Endothelial cell of umbilical vein (primary cell): ENCODE results near the gene INPP5A. TPM values are rescaled to one million over a fixed set of nuclear protein-coding genes. Genes with fewer than 3 reads are reported as not detected.

ENCODE experiments used
- BruUV-seq: library from RNA; stranded (reverse); fragments of 400-500 nt; replicated peaks from 2 replicates; lab custom pipeline; 2021; lab: Mats Ljungman, UMichigan
- CTCF ChIA-PET: fragments of 300-600, 350-600 bp; sonication (Branson Sonifier 250); formaldehyde crosslinking; loops from one replicate; lab custom pipeline; 2021; ENCODE audit warnings: antibody characterized with exemption, inconsistent platforms; lab: Charles Lee
- POLR2A ChIA-PET: fragments of 300-600, 350-600 bp; sonication (Branson Sonifier 250); formaldehyde crosslinking; loops from one replicate; lab custom pipeline; 2021; ENCODE audit warnings: antibody characterized with exemption, inconsistent platforms; lab: Charles Lee
- DNase-seq: peaks from one replicate; pipeline ENCODE4 v3.0.0-alpha.2; 2011; ENCODE audit warnings: low read depth, low spot score
- FAIRE-seq: peaks from 2 replicates; lab custom pipeline; 2011; peaks lifted over from hg19 to GRCh38; lab: Jason Lieb, UNC
- H2AFZ ChIP-seq: 2 replicates; pipeline ENCODE4 v1.6.0; 2012; ENCODE audit warnings: low read depth, low read length, control low read depth, inconsistent platforms
- H3K27ac ChIP-seq: 2 replicates; pipeline ENCODE4 v1.5.1; 2011; ENCODE audit warnings: low read depth, mild to moderate bottlenecking, control low read depth, low read length, moderate library complexity; ENCODE audit not compliant: insufficient read depth
- H3K27me3 ChIP-seq, 2 experiments: 2 replicates each; pipeline versions ENCODE4 v1.6.0 to v1.6.1; 2011; ENCODE audit warnings: low read length in 2 of 2, mixed read lengths in 1 of 2; ENCODE audit not compliant: control insufficient read depth in 2 of 2, insufficient read depth in 2 of 2
- H3K36me3 ChIP-seq, 2 experiments: 2 replicates in 1 of 2; 3 replicates in 1 of 2; pipeline ENCODE4 v1.5.1; 2011; ENCODE audit warnings: low read length in 2 of 2, mild to moderate bottlenecking in 1 of 2, moderate library complexity in 1 of 2; ENCODE audit not compliant: control insufficient read depth in 2 of 2, insufficient read depth in 2 of 2; ENCODE audit errors: extremely low read depth in 1 of 2
- H3K4me1 ChIP-seq: 3 replicates; pipeline ENCODE4 v1.5.1; 2011; ENCODE audit warnings: mild to moderate bottlenecking, low read length; ENCODE audit not compliant: control insufficient read depth, insufficient read depth; ENCODE audit errors: extremely low read depth
- H3K4me2 ChIP-seq: 2 replicates; pipeline ENCODE4 v1.6.1; 2011; ENCODE audit warnings: low read length, control low read depth, mixed read lengths; ENCODE audit not compliant: insufficient read depth
- H3K4me3 ChIP-seq, 3 experiments: fragments of 200-600 bp in 1 of 3; sonication (generic), shearing (Covaris generic) in 1 of 3; replicated peaks in 1 of 3; 2 replicates each; pipeline ENCODE4 v1.5.1; 2011 to 2016; ENCODE audit warnings: control low read depth in 3 of 3, low read length in 3 of 3, mild to moderate bottlenecking in 2 of 3, inconsistent platforms in 1 of 3, low read depth in 1 of 3, moderate library complexity in 1 of 3; ENCODE audit not compliant: insufficient read depth in 1 of 3
- H3K79me2 ChIP-seq: 2 replicates; pipeline ENCODE4 v1.6.0; 2012; ENCODE audit warnings: low read length, inconsistent platforms; ENCODE audit not compliant: control insufficient read depth, insufficient read depth
- H3K9ac ChIP-seq: replicated peaks from 2 replicates; pipeline ENCODE3; 2011; ENCODE audit warnings: low read length, control low read depth; ENCODE audit not compliant: insufficient read depth; ENCODE audit errors: extremely low read depth
- H3K9me1 ChIP-seq: replicated peaks from 3 replicates; pipeline ENCODE4 v1.6.0; 2011; ENCODE audit warnings: mild to moderate bottlenecking, low read length; ENCODE audit not compliant: control insufficient read depth, insufficient read depth; ENCODE audit errors: extremely low read depth
- H3K9me3 ChIP-seq: replicated peaks from 2 replicates; pipeline ENCODE4 v1.5.1; 2012; ENCODE audit warnings: low read length, inconsistent platforms; ENCODE audit not compliant: control insufficient read depth, insufficient read depth
- H4K20me1 ChIP-seq: replicated peaks from 2 replicates; pipeline ENCODE3; 2011; ENCODE audit warnings: mild to moderate bottlenecking, low read length; ENCODE audit not compliant: control insufficient read depth, insufficient read depth; ENCODE audit errors: extremely low read depth
- EZH2 ChIP-seq: IDR thresholded peaks from 2 replicates; pipeline ENCODE4 v1.6.1; 2012; ENCODE audit warnings: borderline replicate concordance, low read depth, mild to moderate bottlenecking, moderate library complexity, low read length, inconsistent platforms; ENCODE audit not compliant: severe bottlenecking
- FOS ChIP-seq: IDR thresholded peaks from 2 replicates; pipeline ENCODE4 v1.6.1; 2011; ENCODE audit warnings: mild to moderate bottlenecking, low read length, moderate library complexity, borderline replicate concordance; ENCODE audit not compliant: insufficient read depth
- GATA2 ChIP-seq: IDR thresholded peaks from 2 replicates; pipeline ENCODE4 v1.7.0; 2011; ENCODE audit warnings: low read depth, mild to moderate bottlenecking, moderate library complexity, mixed read lengths, low read length; ENCODE audit not compliant: insufficient read length, insufficient read depth
- JUN ChIP-seq: IDR thresholded peaks from 2 replicates; pipeline ENCODE4 v1.6.1; 2011; ENCODE audit warnings: borderline replicate concordance, low read depth; ENCODE audit not compliant: insufficient read length, insufficient read depth
- MYC ChIP-seq: IDR thresholded peaks from one replicate; pipeline ENCODE4 v1.6.1; 2011; ENCODE audit warnings: mild to moderate bottlenecking, low read depth, low read length
- POLR2A ChIP-seq: IDR thresholded peaks from 2 replicates; pipeline ENCODE4 v1.6.1; 2012; ENCODE audit warnings: low read depth, mild to moderate bottlenecking, control low read depth, low read length
- POLR2AphosphoS5 ChIP-seq: IDR thresholded peaks from 2 replicates; pipeline ENCODE4 v1.6.1; 2012; ENCODE audit warnings: low read depth, mild to moderate bottlenecking, control low read depth, low read length, moderate library complexity; ENCODE audit not compliant: insufficient read depth
- dilution Hi-C: fragments of 300-500 bp; cut with MboI; formaldehyde crosslinking; loops from one replicate; pipeline ENCODE4 v1.15.0; 2019; ENCODE audit warnings: low sequenced_read_pairs; ENCODE audit not compliant: extremely low pct_ligation_motif_present
- intact Hi-C: fragments of 100-400 bp; cut with micrococcal nuclease; formaldehyde crosslinking; loops from one replicate; pipeline ENCODE4 v1.10.0; 2022
- polyA plus RNA-seq, 4 experiments: library from polyadenylated mRNA; depleted of rRNA in 3 of 4; stranded (reverse) in 3 of 4; unstranded in 1 of 4; fragments of >200 nt; gene quantifications; 2 replicates each; pipeline versions ENCODE4 v1.2.1 to v1.2.3, GENCODE V29; 2011 to 2012; ENCODE audit warnings: missing spikeins in 1 of 4
- total RNA-seq: library from RNA; stranded (reverse); gene quantifications from 2 replicates; pipeline ENCODE4 v1.2.3, GENCODE V29; 2021
- TF ChIP-seq, protein P1 (sequence below): IDR thresholded peaks from 2 replicates; pipeline ENCODE4 v1.6.1; 2011; ENCODE audit not compliant: insufficient read depth, insufficient read length
- TF ChIP-seq, protein P2 (sequence below), 2 donors: IDR thresholded peaks; 1 replicate in 1 of 2; 2 replicates in 1 of 2; pipeline ENCODE4 v1.5.1; 2011; ENCODE audit warnings: low read length in 2 of 2, mild to moderate bottlenecking in 2 of 2, moderate library complexity in 2 of 2, control low read depth in 1 of 2, inconsistent platforms in 1 of 2, low read depth in 1 of 2; ENCODE audit not compliant: insufficient read depth in 1 of 2; ENCODE audit errors: extremely low read depth in 1 of 2

Gene INPP5A
- total and polyA plus RNA-seq, 2 donors (not counting 3 experiments of a cell fraction or from before 2014, with no cell fraction given): 22.9 to 33.2 TPM

DNA sequence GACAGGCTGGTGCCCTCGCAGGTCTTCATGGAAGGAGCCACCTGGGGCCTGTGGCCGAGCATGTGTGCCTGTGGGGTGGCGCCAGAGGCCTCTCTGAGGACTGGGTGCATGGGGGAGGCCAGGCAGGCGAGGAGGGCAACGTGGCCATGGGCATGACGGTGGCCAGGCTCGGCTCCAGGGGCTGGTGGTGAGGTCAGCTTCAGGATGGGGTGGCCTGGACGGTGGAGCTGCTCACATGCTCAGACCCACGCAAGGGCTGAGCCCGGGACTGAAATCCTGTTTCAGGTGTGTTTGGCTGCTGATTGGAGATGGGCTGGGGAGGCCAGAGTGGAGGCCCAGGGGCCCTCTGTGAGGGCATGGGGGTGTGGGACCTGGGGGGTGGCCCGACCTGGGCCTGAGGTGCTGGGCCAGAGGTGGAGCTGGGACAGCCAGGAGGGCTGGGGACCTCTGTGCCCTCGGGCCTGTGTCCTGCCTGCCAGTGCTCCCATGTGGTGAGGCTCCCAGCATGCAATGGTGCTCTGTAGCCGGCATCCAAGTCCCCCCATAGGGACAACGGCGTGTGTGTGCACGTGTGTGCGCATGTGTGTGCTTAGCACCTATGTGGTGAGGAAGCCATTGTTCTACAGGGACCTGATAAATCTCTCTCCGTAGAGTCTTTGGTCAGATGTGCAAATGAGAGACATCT lies 71.1 kb downstream of the INPP5A start:
- BruUV-seq: no TSS peak
- Histone ChIP-seq H3K27ac (no peak overlapping the region), H3K79me2 (no peaks in the 10 kb centered on the region), H2AFZ (no peak overlapping the region), H3K4me1 (no peaks in the 10 kb centered on the region), H3K9me3 (no peaks in the 10 kb centered on the region), H3K9me1 (no peaks in the 10 kb centered on the region), H3K27me3 (no peaks in the 10 kb centered on the region), H3K36me3 (no peaks in the 10 kb centered on the region), H3K9ac (no peak overlapping the region), H4K20me1 (no peaks in the 10 kb centered on the region), H3K4me3 (no peak overlapping the region), H3K4me2 (no peak overlapping the region)
- FAIRE-seq (no peak), DNase-seq (no peak)
- intact Hi-C loops (no loop called here), dilution Hi-C loops (no loop called here)
- POLR2A ChIA-PET: no interaction called here
- CTCF ChIA-PET: interaction anchor here (0.7 kb wide), 1 partner anchor 13 kb away, joined by 3 read pairs; no protein-coding TSS in a partner anchor
- TF ChIP-seq JUN (no peak), GATA2 (no peak), MYC (no peak), POLR2AphosphoS5 (no peak), FOS (no peak), POLR2A (no peak)

DNA sequence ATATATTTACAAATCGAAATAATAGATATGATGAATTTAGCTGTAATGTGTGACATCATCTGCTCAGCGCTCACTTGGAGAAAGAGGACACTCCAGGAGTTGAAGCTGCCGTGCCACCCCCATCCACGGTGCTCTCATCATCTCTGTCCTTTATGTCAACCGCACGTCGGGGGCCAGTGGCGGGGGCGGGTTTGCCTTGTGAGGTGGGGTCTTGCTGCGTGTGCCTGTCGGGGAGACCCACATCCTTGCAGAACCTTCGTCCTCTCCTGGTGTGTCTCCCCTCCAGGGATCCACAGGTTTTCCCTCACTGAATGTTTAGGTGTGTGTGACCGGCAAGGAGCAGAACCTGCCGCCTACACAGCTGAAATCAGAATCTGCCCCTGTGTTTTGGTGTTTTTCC lies 71.6 kb downstream of the INPP5A start:
- no peak for FAIRE-seq
- H3K9ac ChIP-seq: no peak overlapping the region
- H3K9me3 ChIP-seq: no peaks in the 10 kb centered on the region
- no peaks in the 10 kb centered on the region for H3K79me2 ChIP-seq
- H3K27me3 ChIP-seq: no peaks in the 10 kb centered on the region
- no peak overlapping the region for H3K27ac ChIP-seq
- H3K36me3 ChIP-seq: no peaks in the 10 kb centered on the region
- H3K9me1 ChIP-seq: no peaks in the 10 kb centered on the region
- no TSS peak for BruUV-seq
- TF ChIP-seq JUN: no peak
- TF ChIP-seq GATA2: no peak
- TF ChIP-seq, protein P1, sequence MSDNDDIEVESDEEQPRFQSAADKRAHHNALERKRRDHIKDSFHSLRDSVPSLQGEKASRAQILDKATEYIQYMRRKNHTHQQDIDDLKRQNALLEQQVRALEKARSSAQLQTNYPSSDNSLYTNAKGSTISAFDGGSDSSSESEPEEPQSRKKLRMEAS: no peak
- TF ChIP-seq POLR2AphosphoS5: no peak
- TF ChIP-seq, protein P2, sequence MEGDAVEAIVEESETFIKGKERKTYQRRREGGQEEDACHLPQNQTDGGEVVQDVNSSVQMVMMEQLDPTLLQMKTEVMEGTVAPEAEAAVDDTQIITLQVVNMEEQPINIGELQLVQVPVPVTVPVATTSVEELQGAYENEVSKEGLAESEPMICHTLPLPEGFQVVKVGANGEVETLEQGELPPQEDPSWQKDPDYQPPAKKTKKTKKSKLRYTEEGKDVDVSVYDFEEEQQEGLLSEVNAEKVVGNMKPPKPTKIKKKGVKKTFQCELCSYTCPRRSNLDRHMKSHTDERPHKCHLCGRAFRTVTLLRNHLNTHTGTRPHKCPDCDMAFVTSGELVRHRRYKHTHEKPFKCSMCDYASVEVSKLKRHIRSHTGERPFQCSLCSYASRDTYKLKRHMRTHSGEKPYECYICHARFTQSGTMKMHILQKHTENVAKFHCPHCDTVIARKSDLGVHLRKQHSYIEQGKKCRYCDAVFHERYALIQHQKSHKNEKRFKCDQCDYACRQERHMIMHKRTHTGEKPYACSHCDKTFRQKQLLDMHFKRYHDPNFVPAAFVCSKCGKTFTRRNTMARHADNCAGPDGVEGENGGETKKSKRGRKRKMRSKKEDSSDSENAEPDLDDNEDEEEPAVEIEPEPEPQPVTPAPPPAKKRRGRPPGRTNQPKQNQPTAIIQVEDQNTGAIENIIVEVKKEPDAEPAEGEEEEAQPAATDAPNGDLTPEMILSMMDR (IDR thresholded peaks at IDR 0.05; ENCODE audit: extremely low read depth in 1 of 2, insufficient read depth in 1 of 2, low read depth in 1 of 2, low read length in 2 of 2): no peak
- no peak for TF ChIP-seq FOS
- no peak for TF ChIP-seq MYC
- no peak for TF ChIP-seq POLR2A
- TF ChIP-seq EZH2: no peak
- no peak overlapping the region for H2AFZ ChIP-seq
- ChIA-PET POLR2A (no interaction called here), CTCF (interaction anchor here (0.7 kb wide), 1 partner anchor 13 kb away, joined by 3 read pairs; no protein-coding TSS in a partner anchor)
- no peak for DNase-seq
- intact Hi-C loops: no loop called here
- dilution Hi-C loops: no loop called here
- no peak overlapping the region for H3K4me2 ChIP-seq
- H4K20me1 ChIP-seq: no peaks in the 10 kb centered on the region
- H3K4me1 ChIP-seq: no peaks in the 10 kb centered on the region
- no peak overlapping the region for H3K4me3 ChIP-seq
